PC-3 (cell line): ENCODE measurements around the gene CRTC1.

ENCODE experiments used
- EZH2 ChIP-seq: fragments of 300-600 bp; sonication (generic); IDR thresholded peaks from one replicate; pipeline ENCODE4 v1.6.1; 2017; ENCODE audit warnings: antibody characterized with exemption, mild to moderate bottlenecking, low read length; ENCODE audit not compliant: unreplicated experiment
- TF ChIP-seq, protein P1 (sequence below): fragments of 300-600 bp; sonication (generic); conservative IDR thresholded peaks from 2 replicates; pipeline ENCODE4 v1.5.1; 2017; ENCODE audit warnings: antibody characterized with exemption, low read depth, mild to moderate bottlenecking, low read length

DNA sequence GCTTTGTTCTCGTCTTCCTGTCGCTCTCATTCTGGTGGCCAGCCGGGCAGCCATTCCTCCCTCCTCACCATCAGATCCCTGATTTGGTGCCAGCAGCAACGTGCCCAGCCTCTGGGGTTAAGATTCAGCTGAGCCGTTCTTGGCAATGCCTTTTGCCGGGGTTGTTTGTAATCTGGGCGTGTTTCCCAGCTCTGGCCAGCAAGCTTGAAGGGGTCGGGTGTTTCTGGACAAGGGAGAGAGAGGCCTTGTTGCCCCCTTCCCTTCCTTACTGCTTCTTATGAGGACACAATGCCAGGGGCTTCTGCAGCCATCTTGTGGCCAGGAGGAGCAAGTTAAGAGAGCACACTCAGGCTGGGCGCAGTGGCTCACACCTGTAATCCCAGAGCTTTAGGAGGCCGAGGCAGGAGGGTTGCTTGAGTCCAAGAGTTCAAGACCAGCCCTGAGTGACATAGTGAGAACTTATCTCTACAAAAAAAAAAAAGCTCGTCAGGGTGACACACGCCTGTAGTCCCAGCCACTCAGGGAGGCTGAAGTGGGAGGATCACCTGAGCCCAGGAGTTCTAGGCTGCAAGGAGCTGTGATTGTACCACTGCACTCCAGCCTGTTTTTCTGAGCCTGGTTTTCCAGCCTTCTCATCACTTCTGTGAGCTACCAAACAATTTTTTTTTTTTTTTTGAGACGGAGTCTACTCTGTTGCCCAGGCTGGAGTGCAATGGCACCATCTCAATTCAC lies 10.7 kb upstream of the CRTC1 start:
- TF ChIP-seq, protein P1, sequence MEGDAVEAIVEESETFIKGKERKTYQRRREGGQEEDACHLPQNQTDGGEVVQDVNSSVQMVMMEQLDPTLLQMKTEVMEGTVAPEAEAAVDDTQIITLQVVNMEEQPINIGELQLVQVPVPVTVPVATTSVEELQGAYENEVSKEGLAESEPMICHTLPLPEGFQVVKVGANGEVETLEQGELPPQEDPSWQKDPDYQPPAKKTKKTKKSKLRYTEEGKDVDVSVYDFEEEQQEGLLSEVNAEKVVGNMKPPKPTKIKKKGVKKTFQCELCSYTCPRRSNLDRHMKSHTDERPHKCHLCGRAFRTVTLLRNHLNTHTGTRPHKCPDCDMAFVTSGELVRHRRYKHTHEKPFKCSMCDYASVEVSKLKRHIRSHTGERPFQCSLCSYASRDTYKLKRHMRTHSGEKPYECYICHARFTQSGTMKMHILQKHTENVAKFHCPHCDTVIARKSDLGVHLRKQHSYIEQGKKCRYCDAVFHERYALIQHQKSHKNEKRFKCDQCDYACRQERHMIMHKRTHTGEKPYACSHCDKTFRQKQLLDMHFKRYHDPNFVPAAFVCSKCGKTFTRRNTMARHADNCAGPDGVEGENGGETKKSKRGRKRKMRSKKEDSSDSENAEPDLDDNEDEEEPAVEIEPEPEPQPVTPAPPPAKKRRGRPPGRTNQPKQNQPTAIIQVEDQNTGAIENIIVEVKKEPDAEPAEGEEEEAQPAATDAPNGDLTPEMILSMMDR = peak; percentile 38
- no peak for TF ChIP-seq EZH2
